Brain microvascular endothelial cell (primary cell): ENCODE measurements around the gene TMEM185B.

Source experiments
- DNase-seq: peaks from one replicate; pipeline ENCODE4 v3.0.0-alpha.2; 2020
- H3K27ac ChIP-seq: fragments of 250-450 bp; sonication (Bioruptor Pico); 2 replicates; pipeline ENCODE4 v1.5.1; 2020; ENCODE audit warnings: mild to moderate bottlenecking, moderate library complexity
- H3K27me3 ChIP-seq: fragments of 250-450 bp; sonication (Bioruptor Pico); replicated peaks from 2 replicates; pipeline ENCODE4 v1.5.1; 2020; ENCODE audit warnings: mild to moderate bottlenecking
- H3K36me3 ChIP-seq: fragments of 250-450 bp; sonication (Bioruptor Pico); replicated peaks from 2 replicates; pipeline ENCODE4 v1.5.1; 2020; ENCODE audit warnings: mild to moderate bottlenecking
- H3K4me3 ChIP-seq: 2 replicates; pipeline ENCODE4 v1.5.1; 2011; ENCODE audit warnings: low read depth, mild to moderate bottlenecking, control low read depth, low read length, moderate library complexity
- in situ Hi-C: cut with HindIII; loops from 2 replicates; pipeline ENCODE4 v1.10.0; 2017; ENCODE audit warnings: low sequenced_read_pairs, low pct_ligation_motif_present
- TF ChIP-seq, protein P1 (sequence below): IDR thresholded peaks from 2 replicates; pipeline ENCODE4 v1.5.1; 2011; ENCODE audit warnings: low read depth, mild to moderate bottlenecking, moderate library complexity, low read length, control low read depth, inconsistent platforms; ENCODE audit errors: missing control alignments

TMEM185B gene

DNA sequence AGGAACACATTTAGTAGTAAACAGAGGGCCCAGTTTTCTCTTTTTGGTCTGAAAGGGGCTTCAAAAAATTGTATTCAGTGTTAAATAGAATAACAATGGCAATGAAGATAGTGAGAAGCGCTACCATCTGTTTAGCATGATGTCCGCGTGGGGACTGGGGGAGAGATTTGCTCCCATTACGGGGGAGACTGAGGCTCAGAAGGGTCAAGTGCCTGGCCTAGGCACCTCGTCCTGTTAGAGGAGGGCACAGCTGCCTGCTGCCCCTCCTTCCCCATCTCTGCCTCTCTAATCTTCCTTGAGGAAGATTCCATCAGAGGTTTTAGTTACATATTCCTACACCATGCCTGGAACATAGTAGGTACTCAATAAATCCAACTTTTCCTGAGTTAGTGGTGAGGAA, 10.1 kb upstream of the TMEM185B start:
- DNase-seq, result no peak
- in situ Hi-C loops, result no loop called here
- TF ChIP-seq, protein P1, sequence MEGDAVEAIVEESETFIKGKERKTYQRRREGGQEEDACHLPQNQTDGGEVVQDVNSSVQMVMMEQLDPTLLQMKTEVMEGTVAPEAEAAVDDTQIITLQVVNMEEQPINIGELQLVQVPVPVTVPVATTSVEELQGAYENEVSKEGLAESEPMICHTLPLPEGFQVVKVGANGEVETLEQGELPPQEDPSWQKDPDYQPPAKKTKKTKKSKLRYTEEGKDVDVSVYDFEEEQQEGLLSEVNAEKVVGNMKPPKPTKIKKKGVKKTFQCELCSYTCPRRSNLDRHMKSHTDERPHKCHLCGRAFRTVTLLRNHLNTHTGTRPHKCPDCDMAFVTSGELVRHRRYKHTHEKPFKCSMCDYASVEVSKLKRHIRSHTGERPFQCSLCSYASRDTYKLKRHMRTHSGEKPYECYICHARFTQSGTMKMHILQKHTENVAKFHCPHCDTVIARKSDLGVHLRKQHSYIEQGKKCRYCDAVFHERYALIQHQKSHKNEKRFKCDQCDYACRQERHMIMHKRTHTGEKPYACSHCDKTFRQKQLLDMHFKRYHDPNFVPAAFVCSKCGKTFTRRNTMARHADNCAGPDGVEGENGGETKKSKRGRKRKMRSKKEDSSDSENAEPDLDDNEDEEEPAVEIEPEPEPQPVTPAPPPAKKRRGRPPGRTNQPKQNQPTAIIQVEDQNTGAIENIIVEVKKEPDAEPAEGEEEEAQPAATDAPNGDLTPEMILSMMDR, result no peak
- Histone ChIP-seq H3K27me3 (no peaks in the 10 kb centered on the region), H3K27ac (no peak overlapping the region), H3K36me3 (no peaks in the 10 kb centered on the region), H3K4me3 (no peak overlapping the region)

DNA sequence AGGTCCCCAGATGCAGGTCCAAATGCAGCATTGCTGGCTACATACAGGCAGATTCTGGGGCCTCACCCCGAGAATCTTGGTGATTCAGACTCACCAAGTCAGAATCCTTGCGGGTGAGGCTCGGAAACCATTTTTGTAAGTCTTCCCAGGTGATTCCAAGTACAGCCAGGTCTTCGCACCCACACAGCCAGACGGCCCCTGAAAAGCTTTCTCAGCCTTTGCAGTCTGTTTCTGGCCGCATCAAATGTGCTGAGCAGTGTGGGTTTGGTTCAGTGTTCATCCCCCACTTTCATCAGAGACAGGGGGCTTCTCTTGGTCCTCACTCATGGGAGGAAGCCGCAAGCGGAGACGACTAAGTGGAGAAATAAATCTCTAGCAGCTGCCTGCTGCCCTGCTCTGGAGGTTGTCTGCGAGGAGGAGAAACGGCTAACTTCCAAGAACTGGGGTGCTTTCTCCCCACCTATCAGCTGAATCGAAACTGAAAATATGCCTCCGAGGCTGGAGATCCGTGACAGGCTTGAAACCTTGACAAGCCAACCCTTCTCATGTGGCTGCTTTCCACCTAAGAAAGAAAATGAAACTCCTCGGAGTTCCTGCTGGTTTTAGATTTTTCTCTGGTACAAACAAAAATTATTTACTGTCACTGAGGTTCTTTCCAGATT, 8.9 kb upstream of the TMEM185B start:
- in situ Hi-C loops, result no loop called here
- H3K27me3 ChIP-seq, result no peaks in the 10 kb centered on the region
- TF ChIP-seq, protein P1, result no peak
- H3K36me3 ChIP-seq, result no peaks in the 10 kb centered on the region
- H3K4me3 ChIP-seq, result no peak overlapping the region
- no peak for DNase-seq
- H3K27ac ChIP-seq, result no peak overlapping the region

DNA sequence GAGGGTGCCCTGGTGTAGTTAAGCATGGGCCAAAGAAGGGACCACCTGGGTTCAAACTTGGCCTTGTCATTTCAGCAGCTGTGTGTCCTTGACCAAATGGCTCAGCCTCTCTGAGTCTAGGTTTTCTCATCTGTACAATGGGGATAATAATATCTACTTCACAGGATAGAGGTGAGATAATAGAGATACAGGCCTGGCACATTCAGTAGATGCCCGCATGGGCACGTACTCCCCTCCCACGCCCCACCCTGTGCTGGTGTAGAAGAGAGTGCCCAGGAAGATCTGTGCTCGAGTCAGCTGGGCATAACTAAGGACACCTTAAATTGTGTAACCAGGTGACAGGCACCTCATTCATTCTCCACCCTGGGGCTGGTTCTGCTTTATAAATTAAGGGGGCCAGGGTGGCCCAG, 8.4 kb upstream of the TMEM185B start:
- no peak overlapping the region for H3K27ac ChIP-seq
- no peaks in the 10 kb centered on the region for H3K36me3 ChIP-seq
- DNase-seq, result no peak
- no peak overlapping the region for H3K4me3 ChIP-seq
- in situ Hi-C loops, result no loop called here
- TF ChIP-seq, protein P1, result no peak
- H3K27me3 ChIP-seq, result no peaks in the 10 kb centered on the region

DNA sequence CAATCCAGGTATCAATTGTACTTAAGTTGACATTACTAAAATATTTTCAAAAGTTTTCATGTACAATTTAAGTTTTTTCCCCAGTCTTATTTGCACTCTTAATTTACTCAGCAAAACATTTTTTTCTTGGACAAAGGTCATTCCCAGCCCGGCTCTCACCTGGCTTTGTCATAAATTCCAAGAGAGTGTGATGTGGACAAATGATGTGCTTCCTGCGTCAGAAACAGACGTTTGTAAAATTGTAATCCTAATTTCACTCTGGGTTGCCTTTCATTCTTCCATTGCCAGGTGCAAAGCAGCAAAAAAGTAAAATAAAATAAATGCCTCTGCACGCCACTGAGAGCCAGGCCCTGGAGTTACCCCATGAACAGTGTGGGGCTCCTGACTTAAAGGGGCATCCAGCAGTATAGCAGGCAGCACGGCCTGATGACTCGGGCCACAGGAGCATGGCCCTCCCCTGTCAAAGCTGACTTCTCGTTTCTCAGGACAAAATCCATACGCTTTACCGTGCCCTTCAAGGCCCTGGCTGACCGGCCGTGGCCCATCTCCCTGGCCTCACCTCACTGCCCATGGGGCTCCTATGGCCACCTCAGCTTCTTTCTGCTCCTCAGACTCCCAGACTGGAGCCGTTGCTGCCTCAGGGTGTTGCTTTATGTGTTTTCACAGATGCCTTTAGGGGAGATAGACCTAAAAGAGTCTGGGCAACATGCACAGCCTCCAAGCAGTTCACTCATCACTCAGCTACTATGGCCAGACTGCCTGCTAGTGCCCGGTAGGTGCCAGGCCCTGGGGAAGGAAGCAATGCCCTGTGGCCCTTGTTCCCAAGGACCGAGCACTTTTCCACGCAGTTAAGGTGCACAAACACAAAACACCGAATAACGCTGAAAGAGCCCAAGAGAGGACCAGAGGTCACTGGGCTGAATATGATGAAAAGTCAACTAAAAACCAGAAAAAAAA, 7.6 kb upstream of the TMEM185B start:
- Histone ChIP-seq H3K27ac (no peak overlapping the region), H3K27me3 (no peaks in the 10 kb centered on the region), H3K4me3 (no peak overlapping the region), H3K36me3 (no peaks in the 10 kb centered on the region)
- no peak for DNase-seq
- TF ChIP-seq, protein P1, result no peak
- in situ Hi-C loops, result no loop called here

DNA sequence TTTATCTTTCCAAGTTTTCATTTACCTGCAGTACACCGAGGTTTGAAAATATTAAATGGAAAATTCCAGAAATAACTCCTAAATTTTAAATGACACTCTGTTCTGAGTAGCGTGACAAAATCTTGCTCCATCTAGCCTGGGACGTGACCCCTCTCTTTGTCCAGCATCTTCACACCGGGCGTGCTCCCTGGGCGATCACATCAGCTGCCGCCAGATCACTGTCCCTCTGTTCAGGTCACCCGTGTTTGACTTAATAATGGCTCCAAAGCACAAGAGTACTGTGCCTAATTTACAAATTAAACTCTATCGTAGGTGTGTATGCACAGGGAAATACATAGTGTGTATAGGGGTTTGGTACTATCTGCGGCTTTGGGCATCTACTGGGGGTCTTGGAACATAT, 6.1 kb upstream of the TMEM185B start:
- Histone ChIP-seq H3K27me3 (no peaks in the 10 kb centered on the region), H3K27ac (no peak overlapping the region), H3K36me3 (no peaks in the 10 kb centered on the region), H3K4me3 (no peak overlapping the region)
- TF ChIP-seq, protein P1, result no peak
- in situ Hi-C loops, result no loop called here
- DNase-seq, result no peak
